ENCODE results near the gene DIS3.
"Not testable (repeated sequence)": the region's sequence is repeated elsewhere in the genome, so short reads cannot be mapped to it uniquely, and the experiment has no call there.

Gene DIS3

GRCh38 chr13:72737033-72737432 is 44.7 kb downstream of the DIS3 start:
- no peaks in the 10 kb centered on the region for H3K27me3 ChIP-seq (replicated peaks; ENCODE audit: control insufficient read depth, insufficient read depth, low read length)
- H3K9me3 ChIP-seq (ENCODE audit: control insufficient read depth, low read length), result no peaks in the 10 kb centered on the region
- no peak overlapping the region for H3K9ac ChIP-seq (ENCODE audit: low read length)
- DNase-seq (ENCODE audit: low read depth), result no peak
- no peak overlapping the region for H3K4me3 ChIP-seq (ENCODE audit: low read length)
- no peaks in the 10 kb centered on the region for H3K36me3 ChIP-seq (ENCODE audit: control insufficient read depth, insufficient read depth, low read length, severe bottlenecking)
- no peaks in the 10 kb centered on the region for H3K4me1 ChIP-seq (ENCODE audit: control insufficient read depth, insufficient read depth, low read length)

DNA sequence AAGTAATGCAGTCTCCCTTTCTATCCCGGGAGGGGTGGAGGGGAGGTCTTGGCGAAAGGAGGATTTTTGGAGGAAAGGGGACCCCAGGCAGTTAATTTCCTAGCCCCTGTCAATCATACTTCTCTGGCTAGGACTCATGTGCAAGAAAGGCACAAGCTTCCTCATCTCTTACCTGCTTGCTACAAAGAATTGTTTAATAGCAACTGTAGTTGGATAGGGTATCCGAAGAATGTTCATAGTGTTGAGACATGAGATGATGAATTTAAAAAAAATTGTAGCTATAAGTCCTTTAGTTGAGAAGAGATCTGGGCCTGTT is 53.5 kb downstream of the DIS3 start:
- Histone ChIP-seq H3K27me3 (replicated peaks; ENCODE audit: control insufficient read depth, insufficient read depth, low read length) (no peaks in the 10 kb centered on the region), H3K4me1 (ENCODE audit: control insufficient read depth, insufficient read depth, low read length) (peaks cover 13% of the 10 kb centered on the region), H3K9ac (ENCODE audit: low read length) (peak overlapping the region; percentile 90), H3K9me3 (ENCODE audit: control insufficient read depth, low read length) (no peaks in the 10 kb centered on the region), H3K4me3 (ENCODE audit: low read length) (peak overlapping the region; percentile 95), H3K36me3 (ENCODE audit: control insufficient read depth, insufficient read depth, low read length, severe bottlenecking) (no peaks in the 10 kb centered on the region)
- DNase-seq (ENCODE audit: low read depth), result peak; percentile 18

- no peaks in the 10 kb centered on the region for H3K36me3 ChIP-seq (ENCODE audit: control insufficient read depth, insufficient read depth, low read length, severe bottlenecking)
- H3K27me3 ChIP-seq (replicated peaks; ENCODE audit: control insufficient read depth, insufficient read depth, low read length), result no peaks in the 10 kb centered on the region
- H3K4me3 ChIP-seq (ENCODE audit: low read length), result peak within 1 kb of the TSS; percentile 95
- H3K9ac ChIP-seq (ENCODE audit: low read length), result peak within 1 kb of the TSS; percentile 94
- peak; percentile 99 for DNase-seq (ENCODE audit: low read depth)
- no peaks in the 10 kb centered on the region for H3K9me3 ChIP-seq (ENCODE audit: control insufficient read depth, low read length)
- H3K4me1 ChIP-seq (ENCODE audit: control insufficient read depth, insufficient read depth, low read length), result peaks cover 13% of the 10 kb centered on the region
Measured at GRCh38 chr13:72727417-72728289, 54.0 kb downstream of the DIS3 start, which contains the start of the genes BORA and MZT1. Gene BORA, plus strand, starts transcription at chr13:72727923. Its CDS starts 1,018 bp downstream, at chr13:72728941. Gene MZT1, minus strand, starts transcription at chr13:72727629. Its CDS starts 27 bp downstream, at chr13:72727602.

DNA sequence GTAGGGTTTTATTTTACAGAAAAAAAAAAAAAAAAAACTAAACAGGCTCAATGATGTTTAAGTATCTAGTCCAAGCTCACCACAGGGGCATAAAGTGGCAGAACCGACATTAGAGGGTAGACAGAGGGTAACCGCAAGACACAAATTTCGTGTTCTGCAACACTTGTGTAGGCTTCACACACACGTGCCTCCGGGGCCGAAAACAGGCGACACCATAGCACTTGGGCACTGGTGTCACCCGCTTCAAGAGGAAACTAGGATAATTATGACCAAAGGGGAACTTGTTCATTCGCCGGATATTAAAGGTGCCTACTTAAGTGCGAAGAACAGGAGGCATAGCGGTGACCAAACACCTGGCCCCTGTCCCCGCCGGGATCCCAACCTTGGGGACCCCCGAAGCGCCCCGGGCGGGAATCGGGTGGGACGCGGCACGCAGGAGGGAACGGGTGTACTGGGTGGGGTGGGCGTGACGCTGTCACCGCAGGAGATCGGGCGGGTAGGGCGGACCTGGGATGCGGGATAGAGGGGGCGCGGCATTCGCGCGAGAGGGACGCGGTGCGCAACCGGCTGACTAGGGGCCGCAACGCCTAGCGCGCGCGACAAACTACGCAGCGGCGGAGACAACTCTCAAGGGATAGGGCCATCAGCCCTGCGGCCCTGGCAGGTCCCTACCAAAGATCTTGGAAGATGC is 54.8 kb downstream of the DIS3 start:
- H3K9me3 ChIP-seq (ENCODE audit: control insufficient read depth, low read length), result no peaks in the 10 kb centered on the region
- peak overlapping the region; percentile 94 for H3K9ac ChIP-seq (ENCODE audit: low read length)
- H3K36me3 ChIP-seq (ENCODE audit: control insufficient read depth, insufficient read depth, low read length, severe bottlenecking), result no peaks in the 10 kb centered on the region
- H3K4me3 ChIP-seq (ENCODE audit: low read length), result peak overlapping the region; percentile 95
- H3K27me3 ChIP-seq (replicated peaks; ENCODE audit: control insufficient read depth, insufficient read depth, low read length), result no peaks in the 10 kb centered on the region
- H3K4me1 ChIP-seq (ENCODE audit: control insufficient read depth, insufficient read depth, low read length), result peaks cover 13% of the 10 kb centered on the region
- DNase-seq (ENCODE audit: low read depth), result peak; percentile 66

DNA sequence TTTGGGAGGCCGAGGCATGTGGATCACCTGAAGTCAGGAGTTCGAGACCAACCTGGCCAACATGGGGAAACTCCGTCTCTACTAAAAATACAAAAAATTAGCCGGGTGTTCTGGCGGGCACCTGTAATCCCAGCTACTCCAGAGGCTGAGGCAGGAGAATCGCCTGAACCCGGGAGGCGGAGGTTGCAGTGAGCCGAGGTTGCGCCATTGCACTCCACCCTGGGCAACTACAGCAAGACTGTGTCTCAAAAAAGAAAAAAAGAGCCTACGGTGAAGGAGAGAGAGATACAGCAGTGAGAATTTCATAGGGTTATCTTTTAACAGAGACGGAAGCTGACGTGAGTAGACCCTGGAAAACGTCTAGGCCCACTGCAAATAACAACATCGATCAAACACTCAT is 55.5 kb downstream of the DIS3 start:
- Histone ChIP-seq H3K4me3 (ENCODE audit: low read length) (peak overlapping the region; percentile 95), H3K9ac (ENCODE audit: low read length) (peak overlapping the region; percentile 94), H3K4me1 (ENCODE audit: control insufficient read depth, insufficient read depth, low read length) (peaks cover 13% of the 10 kb centered on the region)
- not testable (repeated sequence) for DNase-seq (ENCODE audit: low read depth); H3K27me3 ChIP-seq (replicated peaks; ENCODE audit: control insufficient read depth, insufficient read depth, low read length); H3K36me3 ChIP-seq (ENCODE audit: control insufficient read depth, insufficient read depth, low read length, severe bottlenecking); H3K9me3 ChIP-seq (ENCODE audit: control insufficient read depth, low read length)

GRCh38 chr13:72716776-72717175 is 64.9 kb downstream of the DIS3 start:
- H3K4me1 ChIP-seq (ENCODE audit: control insufficient read depth, insufficient read depth, low read length), result no peaks in the 10 kb centered on the region
- no peak overlapping the region for H3K4me3 ChIP-seq (ENCODE audit: low read length)
- H3K27me3 ChIP-seq (replicated peaks; ENCODE audit: control insufficient read depth, insufficient read depth, low read length), result no peaks in the 10 kb centered on the region
- DNase-seq (ENCODE audit: low read depth), result no peak
- H3K9ac ChIP-seq (ENCODE audit: low read length), result no peak overlapping the region
- peaks cover 17% of the 10 kb centered on the region for H3K36me3 ChIP-seq (ENCODE audit: control insufficient read depth, insufficient read depth, low read length, severe bottlenecking)
- no peaks in the 10 kb centered on the region for H3K9me3 ChIP-seq (ENCODE audit: control insufficient read depth, low read length)

All from adipocyte (in vitro differentiated cells).